NCI-H2029 treated with DMSO at 0.1 percent for 48 hours (cell line): ENCODE results near the gene MINPP1.

ENCODE experiments used
- DNase-seq: peaks from one replicate; lab custom pipeline; 2025; lab: John Stamatoyannopoulos, UW

Gene MINPP1

GRCh38 chr10:87523731-87524130 lies 19.0 kb downstream of the MINPP1 start:
- DNase-seq, result no peak

GRCh38 chr10:87524296-87524695 lies 19.6 kb downstream of the MINPP1 start:
- no peak for DNase-seq

- DNase-seq, result no peak
These were observed 27.4 kb downstream of the MINPP1 start for GRCh38 chr10:87531908-87532622.

DNA sequence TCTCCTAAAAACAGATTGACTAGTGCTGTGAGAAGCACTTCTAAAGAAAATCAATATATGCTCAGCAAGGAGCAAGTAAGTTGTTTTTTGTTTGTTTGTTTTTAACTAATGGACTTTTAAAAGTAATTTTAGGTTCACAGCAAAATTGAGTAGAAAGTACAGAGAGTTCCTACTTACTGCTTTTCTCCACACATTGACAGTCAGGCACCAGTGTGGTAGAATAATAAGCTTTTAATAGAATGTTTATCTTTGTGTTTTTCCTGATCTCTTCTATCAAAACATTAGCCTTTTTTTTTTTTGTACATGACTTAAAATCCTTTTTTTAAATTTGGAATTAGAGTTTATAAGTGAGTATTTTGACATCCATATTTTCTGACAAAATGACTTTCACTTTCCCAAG lies 28.0 kb downstream of the MINPP1 start:
- no peak for DNase-seq

DNA sequence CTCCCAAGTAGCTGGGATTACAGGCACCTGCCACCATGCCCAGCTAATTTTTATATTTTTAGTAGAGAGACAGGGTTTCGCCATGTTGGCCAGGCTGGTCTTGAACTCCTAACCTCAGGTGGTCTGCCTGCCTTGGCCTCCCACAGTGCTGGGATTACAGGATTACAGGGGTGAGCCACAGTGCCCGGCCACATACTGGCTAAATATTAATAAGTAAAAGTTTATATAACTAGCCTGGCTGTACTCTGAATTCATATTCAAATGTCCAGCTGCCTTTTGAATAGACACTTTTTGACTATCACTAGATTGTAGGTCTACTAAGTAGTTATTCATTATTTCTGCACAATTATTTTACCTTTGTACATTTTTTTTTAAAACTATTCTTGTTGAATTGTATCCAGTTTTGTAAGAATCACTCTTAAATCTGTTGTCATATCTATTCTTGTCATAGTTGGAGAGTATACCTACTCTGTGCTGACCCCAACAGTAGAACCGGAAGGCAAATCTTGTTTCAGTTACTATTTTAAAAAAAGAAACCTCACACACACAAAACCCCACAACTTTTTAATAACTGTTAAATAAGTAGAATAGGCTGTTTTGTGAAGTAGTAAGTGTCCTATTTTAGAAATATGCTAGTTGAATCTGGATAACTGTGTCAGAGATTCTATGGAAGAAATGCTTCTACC lies 29.6 kb downstream of the MINPP1 start:
- DNase-seq, result no peak

GRCh38 chr10:87538092-87539015 lies 33.7 kb downstream of the MINPP1 start:
- DNase-seq, result no peak

- no peak for DNase-seq
These were observed 36.4 kb downstream of the MINPP1 start for GRCh38 chr10:87541114-87541513.

- no peak for DNase-seq
These were observed 40.0 kb downstream of the MINPP1 start for GRCh38 chr10:87544721-87545120.

GRCh38 chr10:87545783-87546182 lies 41.1 kb downstream of the MINPP1 start:
- DNase-seq, result no peak

DNA sequence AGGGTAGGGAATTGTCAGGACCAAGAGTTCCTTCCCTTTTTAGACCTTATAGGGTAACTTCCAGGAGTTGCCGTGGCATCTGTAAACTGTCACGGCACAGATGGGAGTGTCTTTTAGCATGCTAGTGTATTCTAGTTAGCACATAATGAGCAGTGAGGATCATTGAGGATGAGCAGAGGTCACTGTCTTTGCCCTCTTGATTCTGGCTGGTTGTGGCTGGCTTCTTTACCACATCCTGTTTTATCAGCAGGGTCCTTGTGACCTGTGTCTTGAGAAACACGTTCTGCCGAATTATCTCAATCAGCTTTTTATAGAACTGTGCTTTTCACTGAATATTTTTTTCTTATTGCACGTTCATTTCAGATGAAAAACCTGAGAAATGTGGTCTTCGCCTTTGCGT lies 41.5 kb downstream of the MINPP1 start:
- DNase-seq, result no peak

DNA sequence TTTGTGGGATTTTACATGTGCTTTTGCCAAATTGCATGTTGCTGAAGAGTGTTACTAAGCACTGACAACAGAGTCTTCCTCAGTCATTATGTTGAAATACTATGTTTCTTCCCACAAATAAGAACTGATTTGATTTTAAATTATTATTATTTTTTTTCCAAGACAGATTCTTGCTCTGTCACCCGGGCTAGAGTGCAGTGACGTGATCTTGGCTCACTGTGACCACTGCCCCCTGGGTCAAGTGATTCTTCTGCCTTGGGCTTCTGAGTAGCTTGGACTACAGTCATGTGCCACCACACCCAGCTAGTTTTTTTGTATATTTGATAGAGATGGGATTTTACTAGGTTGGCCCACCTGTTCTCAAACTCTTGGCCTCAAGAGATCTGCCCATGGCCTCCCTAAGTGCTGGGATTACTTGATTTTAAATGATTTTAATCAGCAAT lies 42.3 kb downstream of the MINPP1 start:
- no peak for DNase-seq

DNA sequence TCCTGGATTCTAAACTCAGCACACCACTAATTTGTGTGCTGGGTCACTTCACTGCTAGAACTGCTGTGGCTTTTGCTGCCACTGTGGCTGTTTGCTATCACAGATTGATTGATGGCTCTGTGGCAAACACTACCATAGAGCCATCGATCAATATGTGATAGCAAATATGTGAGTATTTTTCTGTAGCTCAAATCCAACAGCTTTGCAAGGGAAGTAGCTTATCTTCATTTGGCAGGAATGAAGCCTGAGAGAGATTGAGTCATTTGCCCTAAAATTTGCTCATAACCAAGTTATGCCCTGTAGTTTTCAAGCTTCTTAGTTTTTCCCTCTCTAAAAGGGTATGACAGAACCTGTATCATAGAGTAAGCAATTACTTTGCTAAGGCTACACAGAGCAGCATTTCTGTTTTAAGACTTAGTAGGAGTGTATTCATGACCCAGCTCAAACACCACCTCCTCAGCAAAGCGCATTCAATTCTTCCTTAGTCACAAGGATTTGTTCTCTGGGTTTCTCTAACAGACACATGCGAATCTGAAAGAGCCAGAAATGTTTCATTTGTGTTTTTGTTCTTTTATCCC lies 43.1 kb downstream of the MINPP1 start:
- no peak for DNase-seq

DNA sequence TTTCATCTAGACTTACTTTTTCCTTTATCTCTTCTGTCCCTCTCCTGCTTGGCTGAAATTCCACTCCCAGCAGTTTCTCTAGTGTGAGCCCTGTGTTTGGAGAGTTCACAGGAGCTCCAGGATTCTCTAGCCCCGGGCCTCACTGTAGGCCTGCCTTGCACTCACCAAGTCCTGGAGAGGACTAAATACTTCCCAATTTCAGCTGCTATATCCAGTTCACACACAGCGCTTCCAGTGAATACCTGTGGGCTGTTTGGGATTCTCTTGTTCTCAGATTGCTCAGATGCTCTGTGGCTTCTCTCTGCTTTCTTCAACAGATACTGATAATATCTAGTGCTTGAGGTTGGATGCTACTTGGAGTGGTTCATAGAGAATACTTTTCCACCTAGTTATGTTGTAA lies 46.0 kb downstream of the MINPP1 start:
- no peak for DNase-seq

- DNase-seq, result no peak
These were observed 46.6 kb downstream of the MINPP1 start for GRCh38 chr10:87551326-87551725.

DNA sequence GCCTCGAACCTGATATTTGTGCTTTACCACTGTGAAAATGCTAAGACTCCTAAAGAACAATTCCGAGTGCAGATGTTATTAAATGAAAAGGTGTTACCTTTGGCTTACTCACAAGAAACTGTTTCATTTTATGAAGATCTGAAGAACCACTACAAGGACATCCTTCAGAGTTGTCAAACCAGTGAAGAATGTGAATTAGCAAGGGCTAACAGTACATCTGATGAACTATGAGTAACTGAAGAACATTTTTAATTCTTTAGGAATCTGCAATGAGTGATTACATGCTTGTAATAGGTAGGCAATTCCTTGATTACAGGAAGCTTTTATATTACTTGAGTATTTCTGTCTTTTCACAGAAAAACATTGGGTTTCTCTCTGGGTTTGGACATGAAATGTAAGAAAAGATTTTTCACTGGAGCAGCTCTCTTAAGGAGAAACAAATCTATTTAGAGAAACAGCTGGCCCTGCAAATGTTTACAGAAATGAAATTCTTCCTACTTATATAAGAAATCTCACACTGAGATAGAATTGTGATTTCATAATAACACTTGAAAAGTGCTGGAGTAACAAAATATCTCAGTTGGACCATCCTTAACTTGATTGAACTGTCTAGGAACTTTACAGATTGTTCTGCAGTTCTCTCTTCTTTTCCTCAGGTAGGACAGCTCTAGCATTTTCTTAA lies 47.7 kb downstream of the MINPP1 start:
- DNase-seq, result no peak

DNA sequence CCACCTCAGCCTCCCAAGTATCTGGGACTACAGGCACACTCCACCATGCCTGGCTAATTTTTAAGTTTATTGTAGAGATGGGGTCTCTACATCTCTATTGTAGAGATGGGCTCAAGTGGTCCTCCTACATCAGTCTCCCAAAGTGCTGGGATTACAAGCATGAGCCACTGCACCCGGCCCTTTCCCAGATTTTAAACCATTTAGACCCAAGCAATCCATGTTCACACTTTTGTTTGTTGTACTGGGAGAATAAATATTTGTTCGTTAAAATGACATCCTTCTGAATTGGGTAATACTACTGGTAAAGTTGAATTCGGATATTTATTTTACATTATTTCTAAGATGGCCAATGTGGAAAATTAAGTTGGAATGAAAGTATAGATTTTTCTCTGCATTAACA lies 52.7 kb downstream of the MINPP1 start:
- no peak for DNase-seq

DNA sequence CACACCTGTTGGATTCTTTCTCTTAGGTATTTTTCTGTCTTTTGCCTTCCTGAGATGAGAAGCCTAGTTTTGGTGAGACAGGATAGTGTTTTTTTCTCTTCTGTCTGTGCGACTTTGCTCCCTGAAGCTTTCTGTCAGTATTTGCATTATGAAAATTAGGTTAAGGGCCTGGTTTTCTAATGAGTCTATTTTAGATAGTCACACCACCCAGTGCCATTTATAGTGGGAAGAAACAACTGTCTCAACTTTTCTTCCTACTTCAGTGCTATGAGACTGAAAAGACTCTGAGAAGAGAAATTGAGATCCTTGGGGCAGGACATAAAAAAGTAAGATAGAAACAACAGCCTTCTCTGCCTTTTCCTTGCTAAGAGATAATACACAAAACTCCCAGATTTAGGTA lies 53.6 kb downstream of the MINPP1 start:
- DNase-seq, result no peak

DNA sequence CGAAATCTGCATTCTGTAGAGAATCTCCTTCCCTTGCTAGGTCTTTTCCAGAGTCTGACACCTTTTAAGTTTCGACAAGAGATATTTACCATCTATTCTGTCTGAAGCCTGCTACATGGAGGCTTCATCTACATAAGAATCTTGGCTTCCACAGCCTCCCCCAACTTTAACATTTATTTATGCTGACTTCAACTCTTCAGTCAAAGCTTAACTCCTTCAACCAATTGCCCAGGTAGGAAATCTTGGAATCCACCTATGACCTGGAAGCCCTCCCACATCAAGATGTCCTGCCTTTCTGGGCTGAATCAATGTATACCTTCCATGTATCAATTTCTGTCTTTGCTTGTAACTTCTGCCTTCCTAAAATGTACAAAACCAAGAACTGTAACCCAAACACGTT lies 54.7 kb downstream of the MINPP1 start:
- no peak for DNase-seq

- DNase-seq, result no peak
These were observed 55.9 kb downstream of the MINPP1 start for GRCh38 chr10:87560495-87561129.

- no peak for DNase-seq
These were observed 58.1 kb downstream of the MINPP1 start for GRCh38 chr10:87562750-87563149.

DNA sequence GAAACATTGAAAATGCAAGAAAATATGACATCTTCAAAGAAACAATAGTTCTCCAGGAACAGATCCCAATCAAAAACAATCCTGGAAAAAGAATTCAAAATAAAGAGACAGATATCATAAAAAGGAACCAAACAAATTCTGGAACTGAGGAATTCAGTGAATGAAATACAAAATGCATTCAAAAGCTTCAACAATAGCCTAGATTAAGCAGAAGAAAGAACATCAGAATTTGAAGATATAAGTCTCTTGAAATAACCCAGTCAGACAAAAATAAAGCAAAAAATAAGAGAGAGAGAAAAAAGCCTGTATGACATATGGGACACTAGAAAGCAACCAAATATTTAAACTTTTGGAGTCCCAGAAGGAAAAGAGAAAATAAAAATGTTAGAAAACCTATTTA lies 60.3 kb downstream of the MINPP1 start:
- no peak for DNase-seq
